A673 (cell line): ENCODE results near the gene GPC6. TPM values are rescaled to one million over a fixed set of nuclear protein-coding genes. Genes with fewer than 3 reads are reported as not detected.

Experiments
- BruUV-seq: library from RNA; stranded (reverse); fragments of 400-500 nt; replicated peaks from 2 replicates; lab custom pipeline; 2021; lab: Mats Ljungman, UMichigan
- CTCF ChIA-PET: fragments of 300-600 bp; sonication (Branson Sonifier 250); formaldehyde crosslinking; loops from one replicate; lab custom pipeline; 2022; ENCODE audit warnings: antibody characterized with exemption; lab: Charles Lee
- POLR2A ChIA-PET: fragments of 300-600 bp; sonication (Branson Sonifier 250); formaldehyde crosslinking; loops from one replicate; lab custom pipeline; 2022; ENCODE audit warnings: antibody characterized with exemption; ENCODE audit not compliant: low non-redundant PET; lab: Charles Lee
- DNase-seq: peaks from one replicate; pipeline ENCODE4 v3.0.0-alpha.2; 2015; ENCODE audit warnings: low spot score
- H3K27ac ChIP-seq: fragments of 200-600 bp; sonication (generic); 2 replicates; pipeline ENCODE4 v1.5.1; 2016; ENCODE audit warnings: mixed run types, low read depth, mild to moderate bottlenecking, mixed read lengths, antibody characterized with exemption, low read length; ENCODE audit not compliant: poor library complexity, severe bottlenecking
- H3K27me3 ChIP-seq: fragments of 200-600 bp; sonication (generic); replicated peaks from 2 replicates; pipeline ENCODE4 v1.6.1; 2017; ENCODE audit warnings: mixed run types, low read depth, mild to moderate bottlenecking, mixed read lengths, antibody characterized with exemption, low read length; ENCODE audit not compliant: insufficient read depth, poor library complexity
- H3K36me3 ChIP-seq: fragments of 200-600 bp; sonication (generic); 2 replicates; pipeline ENCODE4 v1.6.1; 2016; ENCODE audit warnings: mixed run types, mild to moderate bottlenecking, mixed read lengths, antibody characterized with exemption, low read length; ENCODE audit not compliant: insufficient read depth, poor library complexity, severe bottlenecking
- H3K4me1 ChIP-seq: fragments of 200-600 bp; sonication (generic); 2 replicates; pipeline ENCODE4 v1.6.1; 2017; ENCODE audit warnings: mixed run types, mild to moderate bottlenecking, mixed read lengths, antibody characterized with exemption, low read length; ENCODE audit not compliant: insufficient read depth, poor library complexity, severe bottlenecking
- H3K4me3 ChIP-seq: fragments of 200-600 bp; sonication (generic); 2 replicates; pipeline ENCODE4 v1.5.1; 2016; ENCODE audit warnings: low read depth, mixed run types, mild to moderate bottlenecking, mixed read lengths, low read length; ENCODE audit not compliant: poor library complexity, severe bottlenecking
- H3K9me3 ChIP-seq: fragments of 200-600 bp; sonication (generic); 2 replicates; pipeline ENCODE4 v1.6.1; 2016; ENCODE audit warnings: mixed run types, low read depth, mild to moderate bottlenecking, mixed read lengths, antibody characterized with exemption, low read length; ENCODE audit not compliant: poor library complexity, severe bottlenecking
- EZH2 ChIP-seq: fragments of 200-600 bp; sonication (generic); IDR thresholded peaks from 2 replicates; pipeline ENCODE4 v1.6.1; 2017; ENCODE audit warnings: borderline replicate concordance, low read depth, mild to moderate bottlenecking, mixed read lengths, antibody characterized with exemption, low read length; ENCODE audit not compliant: poor library complexity, severe bottlenecking
- intact Hi-C: fragments of 100-400 bp; cut with micrococcal nuclease; formaldehyde crosslinking; loops from one replicate; pipeline ENCODE4 v1.10.0; 2022; ENCODE audit not compliant: unreplicated experiment
- total RNA-seq: library from RNA; stranded (reverse); gene quantifications from 2 replicates; pipeline ENCODE4 v1.2.3, GENCODE V29; 2021
- TF ChIP-seq, protein P1 (sequence below): fragments of 300-800, 200-600 bp; sonication (generic); conservative IDR thresholded peaks from 2 replicates; pipeline ENCODE4 v1.5.1; 2017; ENCODE audit warnings: low read depth, mild to moderate bottlenecking, antibody characterized with exemption, low read length, moderate library complexity, mixed read lengths

Gene GPC6
- total RNA-seq, 1 experiment from 2014 or later: 23.3 TPM

DNA sequence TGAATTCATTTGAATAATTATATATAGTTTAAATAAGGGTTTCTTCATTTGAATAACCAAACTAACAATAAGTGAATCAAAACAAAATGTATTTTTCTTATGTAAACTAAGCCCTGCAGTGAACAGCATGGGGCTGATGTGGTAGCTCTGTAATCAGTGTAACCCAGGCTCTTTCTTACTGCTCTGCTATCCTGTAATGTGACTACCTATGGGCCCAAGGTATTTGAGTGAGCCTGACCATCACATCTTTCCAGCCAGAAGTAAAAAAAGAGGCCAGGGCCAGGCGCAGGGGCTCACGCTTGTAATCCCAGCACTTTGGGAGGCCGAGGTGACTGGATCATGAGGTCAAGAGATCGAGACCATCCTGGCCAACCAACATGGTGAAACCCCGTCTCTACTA is 758.3 kb downstream of the GPC6 start:
- ChIA-PET CTCF (no interaction called here), POLR2A (no interaction called here)
- H3K4me3 ChIP-seq: no peak overlapping the region
- no TSS peak for BruUV-seq
- H3K4me1 ChIP-seq: peaks cover 47% of the 10 kb centered on the region
- H3K27me3 ChIP-seq: no peaks in the 10 kb centered on the region
- H3K36me3 ChIP-seq: no peaks in the 10 kb centered on the region
- TF ChIP-seq, protein P1, sequence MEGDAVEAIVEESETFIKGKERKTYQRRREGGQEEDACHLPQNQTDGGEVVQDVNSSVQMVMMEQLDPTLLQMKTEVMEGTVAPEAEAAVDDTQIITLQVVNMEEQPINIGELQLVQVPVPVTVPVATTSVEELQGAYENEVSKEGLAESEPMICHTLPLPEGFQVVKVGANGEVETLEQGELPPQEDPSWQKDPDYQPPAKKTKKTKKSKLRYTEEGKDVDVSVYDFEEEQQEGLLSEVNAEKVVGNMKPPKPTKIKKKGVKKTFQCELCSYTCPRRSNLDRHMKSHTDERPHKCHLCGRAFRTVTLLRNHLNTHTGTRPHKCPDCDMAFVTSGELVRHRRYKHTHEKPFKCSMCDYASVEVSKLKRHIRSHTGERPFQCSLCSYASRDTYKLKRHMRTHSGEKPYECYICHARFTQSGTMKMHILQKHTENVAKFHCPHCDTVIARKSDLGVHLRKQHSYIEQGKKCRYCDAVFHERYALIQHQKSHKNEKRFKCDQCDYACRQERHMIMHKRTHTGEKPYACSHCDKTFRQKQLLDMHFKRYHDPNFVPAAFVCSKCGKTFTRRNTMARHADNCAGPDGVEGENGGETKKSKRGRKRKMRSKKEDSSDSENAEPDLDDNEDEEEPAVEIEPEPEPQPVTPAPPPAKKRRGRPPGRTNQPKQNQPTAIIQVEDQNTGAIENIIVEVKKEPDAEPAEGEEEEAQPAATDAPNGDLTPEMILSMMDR: no peak
- no peak for TF ChIP-seq EZH2
- no peak overlapping the region for H3K27ac ChIP-seq
- no peaks in the 10 kb centered on the region for H3K9me3 ChIP-seq
- DNase-seq: no peak
- intact Hi-C loops: no loop called here

DNA sequence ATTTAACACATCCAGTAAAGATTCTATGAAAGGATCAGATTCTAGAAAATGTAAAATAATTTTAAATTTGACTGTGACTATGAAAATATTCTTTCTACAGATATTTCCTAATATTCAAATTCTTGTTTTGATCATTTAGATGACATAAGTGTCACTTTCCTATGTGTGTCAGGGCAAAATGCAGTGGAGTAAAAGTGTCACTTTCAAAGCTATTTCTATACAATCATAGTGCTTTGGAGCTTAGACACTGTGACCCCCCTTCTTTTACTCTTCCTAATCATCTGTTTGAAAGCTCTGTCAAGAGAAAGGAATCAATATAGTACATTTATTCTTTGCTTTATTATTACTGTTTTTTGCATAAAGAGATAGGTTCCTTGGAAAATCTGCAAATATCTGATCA is 760.9 kb downstream of the GPC6 start:
- H3K4me3 ChIP-seq: no peak overlapping the region
- H3K27ac ChIP-seq: no peak overlapping the region
- CTCF ChIA-PET: no interaction called here
- POLR2A ChIA-PET: no interaction called here
- no peak for DNase-seq
- no TSS peak for BruUV-seq
- peaks cover 22% of the 10 kb centered on the region for H3K4me1 ChIP-seq
- no peaks in the 10 kb centered on the region for H3K9me3 ChIP-seq
- TF ChIP-seq, protein P1: no peak
- TF ChIP-seq EZH2: no peak
- H3K27me3 ChIP-seq: no peaks in the 10 kb centered on the region
- intact Hi-C loops: no loop called here
- no peaks in the 10 kb centered on the region for H3K36me3 ChIP-seq

DNA sequence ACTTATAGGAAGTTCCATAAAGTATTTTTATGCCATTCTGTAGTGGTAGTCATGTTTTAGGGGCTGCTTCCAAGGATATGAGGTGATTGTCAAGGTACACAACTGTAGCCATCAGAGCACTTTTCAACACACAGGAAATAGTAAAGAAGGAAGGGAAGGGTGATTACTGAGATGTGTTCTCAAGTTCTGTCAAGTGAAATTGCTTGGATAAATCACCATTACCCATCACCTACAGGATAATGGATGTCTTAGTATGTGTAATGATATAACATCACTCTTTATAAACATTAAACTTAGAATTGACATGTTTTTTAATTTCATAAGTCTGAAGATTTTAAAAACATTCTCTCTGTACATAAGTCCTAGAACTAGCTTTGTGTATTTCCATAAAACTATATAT is 765.0 kb downstream of the GPC6 start:
- H3K4me1 ChIP-seq: peaks cover 8% of the 10 kb centered on the region
- POLR2A ChIA-PET: no interaction called here
- H3K9me3 ChIP-seq: no peaks in the 10 kb centered on the region
- no peak for DNase-seq
- CTCF ChIA-PET: no interaction called here
- intact Hi-C loops: no loop called here
- no peak overlapping the region for H3K4me3 ChIP-seq
- TF ChIP-seq, protein P1: no peak
- no peak for TF ChIP-seq EZH2
- no peak overlapping the region for H3K27ac ChIP-seq
- no peaks in the 10 kb centered on the region for H3K36me3 ChIP-seq
- no peaks in the 10 kb centered on the region for H3K27me3 ChIP-seq
- no TSS peak for BruUV-seq
